MM.1S (cell line): ENCODE results near the gene HOXC10.

ENCODE experiments used
- DNase-seq: peaks from one replicate; pipeline ENCODE4 v3.0.0-alpha.2; 2015
- H2AFZ ChIP-seq: fragments of 300-600 bp; sonication (generic); 2 replicates; pipeline ENCODE4 v1.6.0; 2016; ENCODE audit warnings: antibody characterized with exemption, low read length
- H3F3A ChIP-seq: fragments of 300-600 bp; sonication (generic); 2 replicates; pipeline ENCODE4 v1.6.1; 2016; ENCODE audit warnings: mild to moderate bottlenecking, antibody characterized with exemption, low read length, moderate library complexity, mixed read lengths; ENCODE audit not compliant: insufficient read depth
- H3K27ac ChIP-seq: fragments of 300-600 bp; sonication (generic); 2 replicates; pipeline ENCODE4 v1.5.1; 2016; ENCODE audit warnings: mild to moderate bottlenecking, low read length
- H3K27me3 ChIP-seq: fragments of 300-600 bp; sonication (generic); replicated peaks from 2 replicates; pipeline ENCODE4 v1.6.0; 2016; ENCODE audit warnings: low read length; ENCODE audit not compliant: insufficient read depth
- H3K36me3 ChIP-seq: fragments of 300-600 bp; sonication (generic); replicated peaks from 2 replicates; pipeline ENCODE4 v1.6.1; 2016; ENCODE audit warnings: mild to moderate bottlenecking, low read length, mixed read lengths; ENCODE audit not compliant: insufficient read depth
- H3K4me1 ChIP-seq: fragments of 300-600 bp; sonication (generic); 2 replicates; pipeline ENCODE4 v1.6.1; 2016; ENCODE audit warnings: low read length, mixed read lengths
- H3K4me2 ChIP-seq: fragments of 300-600 bp; sonication (generic); 2 replicates; pipeline ENCODE4 v1.6.0; 2016; ENCODE audit warnings: low read depth, low read length
- H3K4me3 ChIP-seq: fragments of 300-600 bp; sonication (generic); 2 replicates; pipeline ENCODE4 v1.5.1; 2016; ENCODE audit warnings: low read length, mixed read lengths
- H3K79me2 ChIP-seq: fragments of 300-600 bp; sonication (generic); 2 replicates; pipeline ENCODE4 v1.6.1; 2016; ENCODE audit warnings: mixed run types, low read length, mixed read lengths
- H3K9ac ChIP-seq: fragments of 300-600 bp; sonication (generic); 2 replicates; pipeline ENCODE4 v1.6.1; 2016; ENCODE audit warnings: low read length, mixed read lengths
- H3K9me2 ChIP-seq: fragments of 300-600 bp; sonication (generic); replicated peaks from 2 replicates; pipeline ENCODE4 v1.6.1; 2016; ENCODE audit warnings: mild to moderate bottlenecking, low read length, mixed read lengths; ENCODE audit not compliant: insufficient read depth
- H3K9me3 ChIP-seq: fragments of 300-600 bp; sonication (generic); replicated peaks from 2 replicates; pipeline ENCODE4 v1.6.1; 2016; ENCODE audit warnings: mild to moderate bottlenecking, low read length, mixed read lengths; ENCODE audit not compliant: insufficient read depth
- H4K20me1 ChIP-seq: fragments of 300-600 bp; sonication (generic); 2 replicates; pipeline ENCODE4 v1.6.1; 2016; ENCODE audit warnings: mild to moderate bottlenecking, low read length, moderate library complexity, mixed read lengths; ENCODE audit not compliant: insufficient read depth
- EZH2 ChIP-seq: fragments of 300-600 bp; sonication (generic); optimal IDR thresholded peaks from 2 replicates; pipeline ENCODE3; 2017; ENCODE audit warnings: low read depth, mild to moderate bottlenecking, antibody characterized with exemption, low read length, mixed read lengths
- EZH2phosphoT487 ChIP-seq: fragments of 300-600 bp; sonication (generic); IDR thresholded peaks from 2 replicates; pipeline ENCODE4 v1.6.1; 2018; ENCODE audit warnings: antibody characterized with exemption, low read length
- TF ChIP-seq, protein P1 (sequence below): fragments of 300-600 bp; sonication (generic); IDR thresholded peaks from 2 replicates; pipeline ENCODE4 v1.5.1; 2016; ENCODE audit warnings: antibody characterized with exemption, low read length, mixed read lengths

Gene HOXC10

GRCh38 chr12:54016478-54016964, 31.6 kb downstream of the HOXC10 start:
- DNase-seq, result no peak
- Histone ChIP-seq H3K27me3 (peaks cover 83% of the 10 kb centered on the region), H3K4me3 (no peak overlapping the region), H3K9ac (no peak overlapping the region), H4K20me1 (no peaks in the 10 kb centered on the region), H3K9me3 (no peaks in the 10 kb centered on the region), H3F3A (no peaks in the 10 kb centered on the region), H3K4me2 (no peak overlapping the region), H3K27ac (no peak overlapping the region), H3K79me2 (no peaks in the 10 kb centered on the region), H2AFZ (no peak overlapping the region), H3K4me1 (no peaks in the 10 kb centered on the region), H3K9me2 (no peaks in the 10 kb centered on the region), H3K36me3 (no peaks in the 10 kb centered on the region)
- TF ChIP-seq EZH2phosphoT487 (no peak), EZH2 (no peak)
- TF ChIP-seq, protein P1, sequence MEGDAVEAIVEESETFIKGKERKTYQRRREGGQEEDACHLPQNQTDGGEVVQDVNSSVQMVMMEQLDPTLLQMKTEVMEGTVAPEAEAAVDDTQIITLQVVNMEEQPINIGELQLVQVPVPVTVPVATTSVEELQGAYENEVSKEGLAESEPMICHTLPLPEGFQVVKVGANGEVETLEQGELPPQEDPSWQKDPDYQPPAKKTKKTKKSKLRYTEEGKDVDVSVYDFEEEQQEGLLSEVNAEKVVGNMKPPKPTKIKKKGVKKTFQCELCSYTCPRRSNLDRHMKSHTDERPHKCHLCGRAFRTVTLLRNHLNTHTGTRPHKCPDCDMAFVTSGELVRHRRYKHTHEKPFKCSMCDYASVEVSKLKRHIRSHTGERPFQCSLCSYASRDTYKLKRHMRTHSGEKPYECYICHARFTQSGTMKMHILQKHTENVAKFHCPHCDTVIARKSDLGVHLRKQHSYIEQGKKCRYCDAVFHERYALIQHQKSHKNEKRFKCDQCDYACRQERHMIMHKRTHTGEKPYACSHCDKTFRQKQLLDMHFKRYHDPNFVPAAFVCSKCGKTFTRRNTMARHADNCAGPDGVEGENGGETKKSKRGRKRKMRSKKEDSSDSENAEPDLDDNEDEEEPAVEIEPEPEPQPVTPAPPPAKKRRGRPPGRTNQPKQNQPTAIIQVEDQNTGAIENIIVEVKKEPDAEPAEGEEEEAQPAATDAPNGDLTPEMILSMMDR, result no peak

DNA sequence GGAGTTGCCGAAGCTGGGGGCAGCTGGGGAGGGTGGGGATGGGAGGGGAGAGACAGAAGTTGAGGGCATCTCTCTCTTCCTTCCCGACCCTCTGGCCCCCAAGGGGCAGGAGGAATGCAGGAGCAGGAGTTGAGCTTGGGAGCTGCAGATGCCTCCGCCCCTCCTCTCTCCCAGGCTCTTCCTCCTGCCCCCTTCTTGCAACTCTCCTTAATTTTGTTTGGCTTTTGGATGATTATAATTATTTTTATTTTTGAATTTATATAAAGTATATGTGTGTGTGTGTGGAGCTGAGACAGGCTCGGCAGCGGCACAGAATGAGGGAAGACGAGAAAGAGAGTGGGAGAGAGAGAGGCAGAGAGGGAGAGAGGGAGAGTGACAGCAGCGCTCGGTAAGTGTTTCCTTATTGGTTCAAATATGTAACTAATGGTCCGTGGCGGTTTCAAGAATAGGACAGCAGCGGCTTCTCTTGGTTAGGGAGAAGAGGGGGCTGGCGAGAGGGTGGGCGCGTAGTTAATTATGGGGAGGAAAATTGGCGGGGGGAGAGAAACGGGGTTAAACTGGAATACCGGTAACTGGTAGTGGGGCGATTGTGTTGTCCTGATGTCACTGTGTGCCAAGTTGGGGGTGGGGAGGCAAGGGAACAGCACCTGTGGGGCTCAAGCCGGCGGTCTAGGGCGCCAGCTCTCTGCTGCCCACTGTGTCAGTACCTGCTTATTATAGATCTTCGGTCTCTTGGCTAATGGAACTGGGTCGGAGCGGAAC, 32.3 kb downstream of the HOXC10 start:
- H3K9me3 ChIP-seq, result no peaks in the 10 kb centered on the region
- H3K27me3 ChIP-seq, result peaks cover 83% of the 10 kb centered on the region
- H3K9ac ChIP-seq, result no peak overlapping the region
- no peaks in the 10 kb centered on the region for H3K79me2 ChIP-seq
- no peaks in the 10 kb centered on the region for H4K20me1 ChIP-seq
- H3K4me1 ChIP-seq, result no peaks in the 10 kb centered on the region
- peak overlapping the region; percentile 85 for H2AFZ ChIP-seq
- H3K9me2 ChIP-seq, result no peaks in the 10 kb centered on the region
- H3K4me3 ChIP-seq, result peak overlapping the region; percentile 69
- no peaks in the 10 kb centered on the region for H3K36me3 ChIP-seq
- no peak for DNase-seq
- no peaks in the 10 kb centered on the region for H3F3A ChIP-seq
- peak overlapping the region; percentile 85 for H3K4me2 ChIP-seq
- H3K27ac ChIP-seq, result no peak overlapping the region
- TF ChIP-seq EZH2 (peak; percentile 27), EZH2phosphoT487 (no peak)

GRCh38 chr12:54017878-54018467, 33.0 kb downstream of the HOXC10 start:
- peak overlapping the region; percentile 85 for H3K4me2 ChIP-seq
- peak overlapping the region; percentile 69 for H3K4me3 ChIP-seq
- H3K27ac ChIP-seq, result no peak overlapping the region
- TF ChIP-seq EZH2phosphoT487, result no peak
- TF ChIP-seq, protein P1, result no peak
- TF ChIP-seq EZH2, result no peak
- H3F3A ChIP-seq, result no peaks in the 10 kb centered on the region
- DNase-seq, result peak; percentile 56
- no peaks in the 10 kb centered on the region for H3K9me2 ChIP-seq
- no peaks in the 10 kb centered on the region for H3K79me2 ChIP-seq
- H3K36me3 ChIP-seq, result no peaks in the 10 kb centered on the region
- peak overlapping the region; percentile 85 for H2AFZ ChIP-seq
- H3K9me3 ChIP-seq, result no peaks in the 10 kb centered on the region
- peaks cover 83% of the 10 kb centered on the region for H3K27me3 ChIP-seq
- no peaks in the 10 kb centered on the region for H4K20me1 ChIP-seq
- no peak overlapping the region for H3K9ac ChIP-seq
- no peaks in the 10 kb centered on the region for H3K4me1 ChIP-seq
